ENCODE data around the gene MAPK11. TPM values are rescaled to one million over a fixed set of nuclear protein-coding genes. Genes with fewer than 3 reads are reported as not detected.

The MAPK11 gene
- total RNA-seq (9.3 TPM), polyA plus RNA-seq (under 1 TPM; 0.10 to 0.52 (median 0.21) TPM)

- H3K9me3 ChIP-seq (ENCODE audit: control insufficient read depth in 2 of 2, low read length in 2 of 2): no peaks in the 10 kb centered on the region
- Mint-ChIP-seq H3K27me3 (peaks cover 17% of the 10 kb centered on the region), H3K36me3 (no peaks in the 10 kb centered on the region), H3K4me1 (peaks cover 0 to 29% (median 4%) of the 10 kb centered on the region in 4 donors), H3K4me3 (peak within 1 kb of the TSS; percentile 78 to 86 (median 82)), H3K27ac (no peak within 1 kb of the TSS), H3K9me3 (no peaks in the 10 kb centered on the region)
- peak within 1 kb of the TSS; percentile 47 for H3K27ac ChIP-seq (ENCODE audit: insufficient read depth, low read length, poor library complexity, severe bottlenecking)
- H3K4me3 ChIP-seq (ENCODE audit: low read depth, low read length): no peak within 1 kb of the TSS
- DNase-seq (peak; percentile 67 to 79 (median 71)), ATAC-seq (ENCODE audit: low read depth in 2 of 2) (peak; percentile 65 to 73)
- H3K36me3 ChIP-seq (ENCODE audit: control insufficient read depth, insufficient read depth, low read length): no peaks in the 10 kb centered on the region
- H3K4me1 ChIP-seq (ENCODE audit: control insufficient read depth, insufficient read depth, low read length, poor library complexity, severe bottlenecking): peaks cover 34% of the 10 kb centered on the region
- H3K27me3 ChIP-seq (ENCODE audit: control insufficient read depth, insufficient read depth, low read length): no peaks in the 10 kb centered on the region
These were observed at the start of gene MAPK11 for GRCh38 chr22:50269970-50270665. TSS of gene MAPK11 (minus strand) at chr22:50270380. CDS start at chr22:50270292, 88 bp downstream.

- no peaks in the 10 kb centered on the region for H3K9me3 ChIP-seq (ENCODE audit: control insufficient read depth in 2 of 2, low read length in 2 of 2)
- ATAC-seq (ENCODE audit: low read depth in 2 of 2) (no peak), DNase-seq (no peak)
- H3K4me1 Mint-ChIP-seq: peaks cover 0 to 8% (median 6%) of the 10 kb centered on the region in 4 donors
- peaks cover 7% of the 10 kb centered on the region for H3K4me1 ChIP-seq (ENCODE audit: control insufficient read depth, insufficient read depth, low read length, poor library complexity, severe bottlenecking)
- H3K27ac Mint-ChIP-seq: no peak overlapping the region
- H3K36me3 ChIP-seq (ENCODE audit: control insufficient read depth, insufficient read depth, low read length): no peaks in the 10 kb centered on the region
- H3K36me3 Mint-ChIP-seq: no peaks in the 10 kb centered on the region
- no peak overlapping the region for H3K4me3 ChIP-seq (ENCODE audit: low read depth, low read length)
- H3K27ac ChIP-seq (ENCODE audit: insufficient read depth, low read length, poor library complexity, severe bottlenecking): no peak overlapping the region
- no peaks in the 10 kb centered on the region for H3K9me3 Mint-ChIP-seq
- no peaks in the 10 kb centered on the region for H3K27me3 ChIP-seq (ENCODE audit: control insufficient read depth, insufficient read depth, low read length)
- H3K4me3 Mint-ChIP-seq: no peak overlapping the region
- H3K27me3 Mint-ChIP-seq: peaks cover 4% of the 10 kb centered on the region
These were observed 49.3 kb upstream of the MAPK11 start for GRCh38 chr22:50319503-50319951.

- DNase-seq (no peak), ATAC-seq (ENCODE audit: low read depth in 2 of 2) (no peak)
- no peak overlapping the region for H3K27ac Mint-ChIP-seq
- H3K9me3 ChIP-seq (ENCODE audit: control insufficient read depth in 2 of 2, low read length in 2 of 2): no peaks in the 10 kb centered on the region
- no peak overlapping the region for H3K27ac ChIP-seq (ENCODE audit: insufficient read depth, low read length, poor library complexity, severe bottlenecking)
- H3K27me3 Mint-ChIP-seq: peaks cover 2% of the 10 kb centered on the region
- no peak overlapping the region for H3K4me3 ChIP-seq (ENCODE audit: low read depth, low read length)
- no peaks in the 10 kb centered on the region for H3K36me3 ChIP-seq (ENCODE audit: control insufficient read depth, insufficient read depth, low read length)
- H3K4me1 ChIP-seq (ENCODE audit: control insufficient read depth, insufficient read depth, low read length, poor library complexity, severe bottlenecking): peaks cover 14% of the 10 kb centered on the region
- H3K9me3 Mint-ChIP-seq: no peaks in the 10 kb centered on the region
- no peaks in the 10 kb centered on the region for H3K27me3 ChIP-seq (ENCODE audit: control insufficient read depth, insufficient read depth, low read length)
- no peaks in the 10 kb centered on the region for H3K36me3 Mint-ChIP-seq
- H3K4me3 Mint-ChIP-seq: no peak overlapping the region
- peaks cover 0 to 14% (median 10%) of the 10 kb centered on the region in 4 donors for H3K4me1 Mint-ChIP-seq
These were observed 48.7 kb upstream of the MAPK11 start for GRCh38 chr22:50318698-50319411.

- H3K4me3 Mint-ChIP-seq: no peak overlapping the region
- Histone ChIP-seq H3K27ac (ENCODE audit: insufficient read depth, low read length, poor library complexity, severe bottlenecking) (no peak overlapping the region), H3K4me3 (ENCODE audit: low read depth, low read length) (no peak overlapping the region), H3K4me1 (ENCODE audit: control insufficient read depth, insufficient read depth, low read length, poor library complexity, severe bottlenecking) (peaks cover 18% of the 10 kb centered on the region), H3K9me3 (ENCODE audit: control insufficient read depth in 2 of 2, low read length in 2 of 2) (no peaks in the 10 kb centered on the region), H3K36me3 (ENCODE audit: control insufficient read depth, insufficient read depth, low read length) (no peaks in the 10 kb centered on the region), H3K27me3 (ENCODE audit: control insufficient read depth, insufficient read depth, low read length) (no peaks in the 10 kb centered on the region)
- DNase-seq (no peak), ATAC-seq (ENCODE audit: low read depth in 2 of 2) (no peak)
- H3K27ac Mint-ChIP-seq: no peak overlapping the region
- no peaks in the 10 kb centered on the region for H3K9me3 Mint-ChIP-seq
- no peaks in the 10 kb centered on the region for H3K27me3 Mint-ChIP-seq
- peaks cover 0 to 18% (median 10%) of the 10 kb centered on the region in 4 donors for H3K4me1 Mint-ChIP-seq
- no peaks in the 10 kb centered on the region for H3K36me3 Mint-ChIP-seq
These were observed 48.1 kb upstream of the MAPK11 start for GRCh38 chr22:50318356-50318697.

GRCh38 chr22:50317674-50318073 is 47.5 kb upstream of the MAPK11 start:
- Mint-ChIP-seq H3K4me3 (no peak overlapping the region), H3K27ac (no peak overlapping the region), H3K4me1 (peaks cover 0 to 18% (median 10%) of the 10 kb centered on the region in 4 donors), H3K9me3 (no peaks in the 10 kb centered on the region), H3K27me3 (no peaks in the 10 kb centered on the region), H3K36me3 (no peaks in the 10 kb centered on the region)
- no peaks in the 10 kb centered on the region for H3K27me3 ChIP-seq (ENCODE audit: control insufficient read depth, insufficient read depth, low read length)
- no peak overlapping the region for H3K27ac ChIP-seq (ENCODE audit: insufficient read depth, low read length, poor library complexity, severe bottlenecking)
- H3K4me1 ChIP-seq (ENCODE audit: control insufficient read depth, insufficient read depth, low read length, poor library complexity, severe bottlenecking): peaks cover 18% of the 10 kb centered on the region
- H3K36me3 ChIP-seq (ENCODE audit: control insufficient read depth, insufficient read depth, low read length): no peaks in the 10 kb centered on the region
- no peaks in the 10 kb centered on the region for H3K9me3 ChIP-seq (ENCODE audit: control insufficient read depth in 2 of 2, low read length in 2 of 2)
- DNase-seq (no peak), ATAC-seq (ENCODE audit: low read depth in 2 of 2) (no peak)
- no peak overlapping the region for H3K4me3 ChIP-seq (ENCODE audit: low read depth, low read length)

- no peaks in the 10 kb centered on the region for H3K36me3 ChIP-seq (ENCODE audit: control insufficient read depth, insufficient read depth, low read length)
These were observed 47.0 kb upstream of the MAPK11 start for GRCh38 chr22:50317178-50317577.

GRCh38 chr22:50316114-50317065 is 46.2 kb upstream of the MAPK11 start:
- no peak overlapping the region for H3K27ac Mint-ChIP-seq
- no peak for ATAC-seq (ENCODE audit: low read depth in 2 of 2)
- H3K27me3 Mint-ChIP-seq: no peaks in the 10 kb centered on the region
- Histone ChIP-seq H3K9me3 (ENCODE audit: control insufficient read depth in 2 of 2, low read length in 2 of 2) (no peaks in the 10 kb centered on the region), H3K27ac (ENCODE audit: insufficient read depth, low read length, poor library complexity, severe bottlenecking) (no peak overlapping the region), H3K4me1 (ENCODE audit: control insufficient read depth, insufficient read depth, low read length, poor library complexity, severe bottlenecking) (peaks cover 18% of the 10 kb centered on the region), H3K4me3 (ENCODE audit: low read depth, low read length) (no peak overlapping the region), H3K27me3 (ENCODE audit: control insufficient read depth, insufficient read depth, low read length) (no peaks in the 10 kb centered on the region), H3K36me3 (ENCODE audit: control insufficient read depth, insufficient read depth, low read length) (no peaks in the 10 kb centered on the region)
- no peaks in the 10 kb centered on the region for H3K9me3 Mint-ChIP-seq
- no peak overlapping the region for H3K4me3 Mint-ChIP-seq
- DNase-seq: no peak
- H3K36me3 Mint-ChIP-seq: no peaks in the 10 kb centered on the region
- H3K4me1 Mint-ChIP-seq: peaks cover 0 to 18% (median 10%) of the 10 kb centered on the region in 4 donors

More at GRCh38 chr22:50317178-50317577, 47.0 kb upstream of the MAPK11 start:
- Histone ChIP-seq H3K9me3 (ENCODE audit: control insufficient read depth in 2 of 2, low read length in 2 of 2) (no peaks in the 10 kb centered on the region), H3K4me1 (ENCODE audit: control insufficient read depth, insufficient read depth, low read length, poor library complexity, severe bottlenecking) (peaks cover 18% of the 10 kb centered on the region), H3K27me3 (ENCODE audit: control insufficient read depth, insufficient read depth, low read length) (no peaks in the 10 kb centered on the region), H3K4me3 (ENCODE audit: low read depth, low read length) (no peak overlapping the region), H3K27ac (ENCODE audit: insufficient read depth, low read length, poor library complexity, severe bottlenecking) (no peak overlapping the region)
- H3K4me1 Mint-ChIP-seq: peaks cover 0 to 18% (median 10%) of the 10 kb centered on the region in 4 donors
- no peaks in the 10 kb centered on the region for H3K27me3 Mint-ChIP-seq
- no peak overlapping the region for H3K4me3 Mint-ChIP-seq
- H3K36me3 Mint-ChIP-seq: no peaks in the 10 kb centered on the region
- H3K9me3 Mint-ChIP-seq: no peaks in the 10 kb centered on the region
- ATAC-seq (ENCODE audit: low read depth in 2 of 2): no peak
- H3K27ac Mint-ChIP-seq: no peak overlapping the region
- no peak for DNase-seq
